Pancreas (tissue), 10 donors: ENCODE data around the gene SEC24D. TPM values are rescaled to one million over a fixed set of nuclear protein-coding genes. Genes with fewer than 3 reads are reported as not detected.

Source experiments
- ATAC-seq, 4 donors: fragments of 200-7000 bp; cut with Tn5 transposase; one replicate each; pipeline versions ENCODE4 v1.8.0 to v1.9.1; 2020; ENCODE audit warnings: mild to moderate bottlenecking in 4 of 4, moderate library complexity in 4 of 4
- DNase-seq, 6 donors: peaks; one replicate each; pipeline ENCODE4 v3.0.0-alpha.2; 2020
- FAIRE-seq: peaks from 2 replicates; lab custom pipeline; 2012; peaks lifted over from hg19 to GRCh38; lab: Jason Lieb, UNC
- H3K27ac ChIP-seq, 4 donors: fragments of 200-600 bp; sonication (generic); 1 replicate in 3 of 4; 2 replicates in 1 of 4; pipeline versions ENCODE4 v1.5.0 to v1.8.0; 2020
- H3K27me3 ChIP-seq, 4 donors: fragments of 200-600 bp; one replicate each; pipeline ENCODE4 v1.8.0; 2021
- H3K36me3 ChIP-seq, 3 donors: fragments of 200-600 bp; sonication (generic) in 1 of 3; one replicate each; pipeline versions ENCODE4 v1.5.0 to v1.8.0; 2020 to 2021
- H3K4me1 ChIP-seq, 3 donors: fragments of 200-600 bp; one replicate each; pipeline ENCODE4 v1.8.0; 2021
- H3K4me3 ChIP-seq, 4 donors: fragments of 200-600 bp; sonication (generic) in 2 of 4; one replicate each; pipeline versions ENCODE4 v1.5.0 to v1.8.0; 2020 to 2021
- H3K9me3 ChIP-seq, 4 donors: fragments of 200-600 bp; one replicate each; pipeline ENCODE4 v1.8.0; 2021
- WGBS, 2 donors: extraction: QIAGEN DNeasy Blood & Tissue Kit; methylation state at CpG; one replicate each; pipeline ENCODE4 v1.1.7; 2013; 5-methylcytosine and 5-hydroxymethylcytosine counted together
- intact Hi-C, 3 donors: fragments of 100-400 bp; cut with DNase I; formaldehyde crosslinking; loops; one replicate each; pipeline versions ENCODE4 v1.11.1 to v1.14.2; 2022
- polyA plus RNA-seq, 2 donors: library from polyadenylated mRNA; stranded (reverse); fragments of 200-250 nt; gene quantifications; one replicate each; pipeline ENCODE4 v1.2.3, GENCODE V29; 2013
- total RNA-seq, 6 donors: library from RNA; stranded (reverse); fragmentation: NEBNext Ultra II Directional in 4 of 6; extraction: Animal tissue kit (Norgen Biotek cat#: 25700) in 4 of 6; gene quantifications; one replicate each; pipeline versions ENCODE4 v1.2.1 to v1.2.4, GENCODE V29; 2021 to 2023
- TF ChIP-seq, protein P1 (sequence below), 4 donors: fragments of 200-600 bp; sonication (generic) in 3 of 4; IDR thresholded peaks; one replicate each; pipeline versions ENCODE4 v1.5.0 to v1.8.0; 2021; ENCODE audit warnings: antibody characterized with exemption in 4 of 4
- donor health status: healthy with polysubstance abuse.
- donor health status: DM: no; HTN: no; CAD: no; lungs with moderate emphysema.
- donor health status: DM: no; HTN: no; CAD: no.
- donor health status: control.
- donor health status: control.
- donor health status: Bipolar disorder and iron deficiency.
- donor health status: DM: yes; HTN: yes; CAD: no.
- donor health status: DM: no; HTN: no; CAD: no.
- donor health status: DM: no; HTN: no; CAD: no.
- donor health status: DM: yes; HTN: yes; CAD: no.

The SEC24D gene
- total and polyA plus RNA-seq, 8 donors = 10.9 to 49.6 (median 35.1) TPM

DNA sequence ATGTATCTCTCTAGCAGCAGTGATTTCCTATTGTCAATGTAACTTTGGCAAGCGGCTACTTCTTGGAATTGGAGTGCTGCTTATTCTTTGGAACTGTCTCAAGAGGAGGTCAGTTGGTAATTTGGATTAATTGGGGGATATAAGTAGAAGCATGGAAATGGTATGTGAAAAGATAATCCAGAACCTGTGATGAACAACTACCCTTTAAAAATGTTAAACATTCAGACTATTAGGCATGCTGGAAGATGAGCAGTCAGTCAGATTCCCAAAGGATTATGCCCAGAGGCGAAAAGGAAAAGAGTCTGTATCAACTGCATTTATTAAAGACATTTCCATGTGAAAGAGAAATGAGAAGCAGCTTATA is 62.5 kb downstream of the SEC24D start:
- ATAC-seq = no peak
- H3K4me3 ChIP-seq = no peak overlapping the region
- no peaks in the 10 kb centered on the region for H3K36me3 ChIP-seq
- no peaks in the 10 kb centered on the region for H3K27me3 ChIP-seq
- H3K4me1 ChIP-seq = peaks cover 0 to 26% (median 6%) of the 10 kb centered on the region in 3 donors
- no peak overlapping the region for H3K27ac ChIP-seq
- 77 to 79% methylated on average over 2 of the region's 2 CpGs for WGBS, 2 donors
- intact Hi-C loops = no loop called here
- no peaks in the 10 kb centered on the region for H3K9me3 ChIP-seq
- FAIRE-seq = no peak
- no peak for DNase-seq
- TF ChIP-seq, protein P1, sequence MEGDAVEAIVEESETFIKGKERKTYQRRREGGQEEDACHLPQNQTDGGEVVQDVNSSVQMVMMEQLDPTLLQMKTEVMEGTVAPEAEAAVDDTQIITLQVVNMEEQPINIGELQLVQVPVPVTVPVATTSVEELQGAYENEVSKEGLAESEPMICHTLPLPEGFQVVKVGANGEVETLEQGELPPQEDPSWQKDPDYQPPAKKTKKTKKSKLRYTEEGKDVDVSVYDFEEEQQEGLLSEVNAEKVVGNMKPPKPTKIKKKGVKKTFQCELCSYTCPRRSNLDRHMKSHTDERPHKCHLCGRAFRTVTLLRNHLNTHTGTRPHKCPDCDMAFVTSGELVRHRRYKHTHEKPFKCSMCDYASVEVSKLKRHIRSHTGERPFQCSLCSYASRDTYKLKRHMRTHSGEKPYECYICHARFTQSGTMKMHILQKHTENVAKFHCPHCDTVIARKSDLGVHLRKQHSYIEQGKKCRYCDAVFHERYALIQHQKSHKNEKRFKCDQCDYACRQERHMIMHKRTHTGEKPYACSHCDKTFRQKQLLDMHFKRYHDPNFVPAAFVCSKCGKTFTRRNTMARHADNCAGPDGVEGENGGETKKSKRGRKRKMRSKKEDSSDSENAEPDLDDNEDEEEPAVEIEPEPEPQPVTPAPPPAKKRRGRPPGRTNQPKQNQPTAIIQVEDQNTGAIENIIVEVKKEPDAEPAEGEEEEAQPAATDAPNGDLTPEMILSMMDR (IDR thresholded peaks at IDR 0.05) = no peak

DNA sequence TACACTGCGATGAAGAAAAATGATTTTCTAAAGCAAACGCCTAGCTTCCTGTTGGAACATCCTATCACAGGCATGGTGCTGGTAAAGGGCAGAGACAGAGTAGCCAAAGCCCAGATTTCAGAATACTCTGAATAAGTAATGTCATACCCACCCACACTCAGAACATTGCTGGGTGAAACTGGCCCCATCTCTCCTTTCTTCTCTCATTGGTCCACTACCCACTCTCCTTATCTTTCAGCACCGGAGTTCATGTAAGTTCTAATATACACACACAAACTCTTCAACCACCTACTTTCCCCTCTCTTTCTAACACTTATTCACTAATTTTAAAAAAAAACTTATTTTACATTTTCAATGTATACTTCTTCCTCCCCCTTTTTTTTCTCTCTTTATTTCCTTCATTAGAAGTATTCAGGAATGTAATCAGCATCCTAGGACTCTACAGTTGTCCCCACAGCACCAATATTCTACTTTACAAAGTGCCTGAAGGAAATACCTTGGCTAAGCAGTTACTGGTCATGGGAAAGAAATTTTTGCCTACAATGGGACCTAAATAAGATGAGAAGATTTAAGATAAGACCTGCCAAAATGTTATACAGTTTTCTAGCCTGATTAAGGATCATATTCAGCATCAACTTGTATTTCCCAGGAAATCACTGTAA is 63.0 kb downstream of the SEC24D start:
- H3K4me3 ChIP-seq = no peak overlapping the region

DNA sequence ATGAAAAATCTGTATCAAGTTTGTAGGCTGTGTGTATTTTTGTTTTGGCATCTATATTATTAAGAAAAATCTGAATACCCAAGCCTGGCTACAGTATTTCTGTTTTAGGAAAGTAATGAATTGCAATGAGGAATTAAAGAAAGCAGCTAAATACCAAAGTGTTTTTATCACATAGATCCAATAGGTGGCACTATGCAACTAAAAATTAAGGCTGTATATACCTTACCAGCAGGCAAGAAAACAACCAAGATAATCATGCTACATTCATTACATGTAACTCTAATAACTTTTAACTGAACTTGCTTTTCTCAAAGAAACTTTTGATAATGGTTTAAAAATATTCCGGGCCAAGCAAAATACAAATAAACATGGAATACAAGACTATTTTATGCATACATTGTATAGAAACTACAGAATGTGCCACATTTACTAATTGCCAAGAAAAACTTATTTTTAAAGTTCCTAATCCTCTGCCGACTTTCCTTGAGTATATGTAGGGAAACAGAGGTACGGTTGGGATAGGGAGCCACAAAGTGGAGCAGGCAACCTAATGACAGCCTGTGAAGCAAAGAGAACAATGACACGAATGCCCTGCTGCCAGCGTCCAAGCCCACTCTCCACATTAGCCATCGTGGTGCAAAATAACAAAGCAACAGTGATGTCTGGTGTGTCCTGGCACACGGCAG is 63.7 kb downstream of the SEC24D start:
- Histone ChIP-seq H3K27ac (peak overlapping the region in 1 of 4 donors; percentile 42), H3K27me3 (no peaks in the 10 kb centered on the region), H3K4me1 (peaks cover 0 to 27% (median 6%) of the 10 kb centered on the region in 3 donors), H3K9me3 (no peaks in the 10 kb centered on the region), H3K4me3 (no peak overlapping the region), H3K36me3 (peaks cover 0 to 3% (median 2%) of the 10 kb centered on the region in 3 donors)
- intact Hi-C loops = no loop called here
- WGBS, 2 donors = 36 to 37% methylated on average over 7 of the region's 7 CpGs
- peak; percentile 81 to 85 (median 82) for ATAC-seq
- peak; percentile 98 for FAIRE-seq
- DNase-seq = no peak
- TF ChIP-seq, protein P1 (IDR thresholded peaks at IDR 0.05) = peak in 3 of 4 donors; percentile 20 to 32 (median 30)

More for the DNA sequence above, 63.0 kb downstream of the SEC24D start:
- DNase-seq (no peak), FAIRE-seq (no peak), ATAC-seq (peak in 3 of 4 donors; percentile 7 to 19 (median 19))
- H3K4me1 ChIP-seq = peaks cover 0 to 26% (median 6%) of the 10 kb centered on the region in 3 donors
- no peaks in the 10 kb centered on the region for H3K9me3 ChIP-seq
- peak overlapping the region in 1 of 4 donors; percentile 42 for H3K27ac ChIP-seq
- H3K36me3 ChIP-seq = no peaks in the 10 kb centered on the region
- 35 to 38% methylated on average over 3 of the region's 3 CpGs for WGBS, 2 donors
- no peaks in the 10 kb centered on the region for H3K27me3 ChIP-seq
- TF ChIP-seq, protein P1 (IDR thresholded peaks at IDR 0.05) = no peak
- intact Hi-C loops = no loop called here

DNA sequence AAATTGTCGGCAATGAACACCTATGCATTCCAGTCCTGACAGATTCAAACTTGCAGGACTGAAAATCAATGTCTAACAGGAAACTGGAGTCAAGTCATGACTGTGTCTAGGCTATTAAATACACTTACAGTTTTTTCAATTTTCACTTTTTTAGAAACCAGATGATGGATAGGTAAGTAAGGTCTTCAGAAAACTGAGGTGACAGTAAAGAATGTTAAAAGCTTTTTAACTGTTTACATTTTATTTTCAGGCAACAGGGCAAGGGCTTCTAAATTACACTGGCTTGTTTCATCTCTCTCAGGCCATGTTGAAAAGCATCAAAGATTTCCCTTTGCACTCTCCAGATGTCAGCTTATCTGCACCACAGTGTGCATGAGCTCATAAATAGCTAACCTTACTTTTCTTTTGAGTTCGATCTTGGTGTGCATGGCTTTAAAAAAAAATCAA is 65.2 kb downstream of the SEC24D start:
- 33 to 48% methylated on average over 2 of the region's 2 CpGs for WGBS, 2 donors
- TF ChIP-seq, protein P1 (IDR thresholded peaks at IDR 0.05) = no peak
- no peak for DNase-seq
- peaks cover 0 to 26% (median 6%) of the 10 kb centered on the region in 3 donors for H3K4me1 ChIP-seq
- no peaks in the 10 kb centered on the region for H3K27me3 ChIP-seq
- peak in 2 of 4 donors; percentile 31 to 35 for ATAC-seq
- no peak overlapping the region for H3K4me3 ChIP-seq
- intact Hi-C loops = no loop called here
- no peaks in the 10 kb centered on the region for H3K9me3 ChIP-seq
- no peak for FAIRE-seq
- no peak overlapping the region for H3K27ac ChIP-seq
- H3K36me3 ChIP-seq = peaks cover 0 to 16% (median 12%) of the 10 kb centered on the region in 3 donors
